ENCODE results near the gene MARVELD2.
"Not testable (repeated sequence)": the region's sequence is repeated elsewhere in the genome, so short reads cannot be mapped to it uniquely, and the experiment has no call there.

MARVELD2 gene, protein sequence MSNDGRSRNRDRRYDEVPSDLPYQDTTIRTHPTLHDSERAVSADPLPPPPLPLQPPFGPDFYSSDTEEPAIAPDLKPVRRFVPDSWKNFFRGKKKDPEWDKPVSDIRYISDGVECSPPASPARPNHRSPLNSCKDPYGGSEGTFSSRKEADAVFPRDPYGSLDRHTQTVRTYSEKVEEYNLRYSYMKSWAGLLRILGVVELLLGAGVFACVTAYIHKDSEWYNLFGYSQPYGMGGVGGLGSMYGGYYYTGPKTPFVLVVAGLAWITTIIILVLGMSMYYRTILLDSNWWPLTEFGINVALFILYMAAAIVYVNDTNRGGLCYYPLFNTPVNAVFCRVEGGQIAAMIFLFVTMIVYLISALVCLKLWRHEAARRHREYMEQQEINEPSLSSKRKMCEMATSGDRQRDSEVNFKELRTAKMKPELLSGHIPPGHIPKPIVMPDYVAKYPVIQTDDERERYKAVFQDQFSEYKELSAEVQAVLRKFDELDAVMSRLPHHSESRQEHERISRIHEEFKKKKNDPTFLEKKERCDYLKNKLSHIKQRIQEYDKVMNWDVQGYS

DNA sequence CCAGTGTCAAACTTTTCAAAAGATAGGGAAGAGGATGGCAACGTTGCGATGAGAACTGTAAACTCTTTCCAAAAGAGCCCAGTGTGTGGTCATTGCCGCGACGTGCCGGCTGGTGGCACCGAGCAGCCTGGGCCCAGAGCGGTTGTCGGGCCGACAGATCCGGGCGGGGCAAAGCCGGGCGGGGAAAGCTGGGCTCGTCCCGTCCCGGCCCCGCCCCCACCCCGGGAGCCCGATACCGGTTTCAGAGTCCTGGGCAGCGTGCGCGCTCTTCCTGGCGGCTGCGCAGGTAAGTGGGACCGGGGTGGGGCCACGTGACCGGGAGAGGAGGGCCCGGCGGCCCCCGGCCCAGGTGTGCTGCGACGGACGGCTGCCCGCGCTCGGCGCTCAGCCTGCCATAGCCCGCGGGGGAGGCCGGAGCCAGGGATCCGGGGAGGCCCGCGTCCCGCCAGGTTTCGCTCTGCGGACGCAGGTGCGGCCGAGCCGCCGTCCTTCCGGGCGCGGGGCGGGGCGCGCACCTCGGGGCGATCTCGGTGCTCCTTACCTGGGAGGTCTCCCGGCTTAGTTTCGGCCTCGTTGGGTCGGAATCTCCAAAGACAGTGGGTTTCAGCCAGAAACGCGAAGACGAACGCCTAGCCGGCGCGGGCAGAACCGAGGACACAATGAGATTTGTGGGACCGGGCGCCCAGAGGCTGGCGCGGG, at the start of gene MARVELD2:
Gene MARVELD2 (plus strand): TSS at position 232 of the 699 bp plus-strand sequence. CDS start 4,270 bp downstream, outside the sequence.
- peak; percentile 49 for DNase-seq

DNA sequence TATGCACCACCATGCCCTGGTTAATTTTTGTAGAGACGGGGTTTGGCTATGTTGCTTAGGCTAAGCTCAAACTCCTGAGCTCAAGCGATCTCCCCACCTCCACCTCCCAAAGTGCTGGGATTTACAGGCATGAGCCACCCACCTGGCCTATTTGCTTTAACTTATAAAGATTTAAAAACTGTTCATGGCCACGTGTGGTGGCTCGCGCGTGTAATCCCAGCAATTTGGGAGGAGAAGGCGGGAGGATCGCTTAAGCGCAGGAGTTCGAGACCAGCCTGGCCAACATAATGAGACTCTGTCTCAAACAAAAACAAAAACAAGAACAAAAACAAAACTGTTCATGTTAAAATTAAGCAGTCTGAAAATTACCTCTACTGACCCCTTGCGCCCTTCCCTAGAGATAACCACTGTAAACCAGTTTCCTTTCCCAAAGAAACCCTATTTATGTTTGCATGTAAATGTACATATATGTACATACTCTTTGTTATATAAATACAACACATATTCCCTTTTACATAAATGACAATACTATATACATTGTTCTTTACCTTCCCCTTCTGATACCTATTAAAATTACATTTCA, 47.1 kb upstream of the MARVELD2 start:
- DNase-seq: no peak

DNA sequence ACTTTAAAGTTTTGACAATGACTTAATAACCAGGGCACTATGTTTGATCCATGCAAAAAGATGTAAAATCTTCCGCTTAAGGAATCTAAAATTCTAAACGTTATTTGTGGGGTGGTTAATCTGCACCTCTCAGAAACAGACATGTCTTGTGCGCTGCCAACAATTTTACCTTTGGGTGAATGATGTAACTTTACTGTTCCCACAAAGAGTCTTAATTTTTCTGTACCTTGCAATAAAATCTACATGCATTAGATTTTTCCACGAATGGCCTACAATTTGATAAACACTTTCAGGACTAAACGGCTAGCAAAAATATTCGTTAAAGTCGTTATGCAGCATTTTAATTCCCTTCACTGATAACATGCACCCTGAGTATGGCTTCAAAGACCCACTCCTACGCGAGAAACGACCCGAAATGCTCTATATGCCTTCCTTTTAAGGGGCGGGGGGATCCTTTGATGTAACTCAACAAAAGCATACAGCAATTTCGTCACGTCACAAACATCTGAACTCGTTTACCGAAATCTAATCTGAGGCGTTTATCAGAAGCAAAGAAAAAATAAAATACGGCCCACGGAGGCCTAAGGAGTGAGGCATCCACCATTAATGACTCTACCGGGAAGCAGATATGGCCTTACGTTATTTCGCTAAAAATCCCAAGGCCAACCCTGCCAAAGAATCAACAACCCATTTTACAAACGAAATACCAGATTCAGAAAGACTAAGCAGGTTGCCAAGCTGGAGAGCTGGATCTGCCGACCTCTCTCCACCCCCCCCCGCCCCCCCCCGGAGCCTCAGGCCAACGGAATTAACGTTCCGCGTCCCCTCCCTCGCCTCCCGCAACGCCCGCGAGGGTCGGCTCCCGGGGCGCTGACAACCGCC, 46.2 kb upstream of the MARVELD2 start:
- peak; percentile 59 for DNase-seq

DNA sequence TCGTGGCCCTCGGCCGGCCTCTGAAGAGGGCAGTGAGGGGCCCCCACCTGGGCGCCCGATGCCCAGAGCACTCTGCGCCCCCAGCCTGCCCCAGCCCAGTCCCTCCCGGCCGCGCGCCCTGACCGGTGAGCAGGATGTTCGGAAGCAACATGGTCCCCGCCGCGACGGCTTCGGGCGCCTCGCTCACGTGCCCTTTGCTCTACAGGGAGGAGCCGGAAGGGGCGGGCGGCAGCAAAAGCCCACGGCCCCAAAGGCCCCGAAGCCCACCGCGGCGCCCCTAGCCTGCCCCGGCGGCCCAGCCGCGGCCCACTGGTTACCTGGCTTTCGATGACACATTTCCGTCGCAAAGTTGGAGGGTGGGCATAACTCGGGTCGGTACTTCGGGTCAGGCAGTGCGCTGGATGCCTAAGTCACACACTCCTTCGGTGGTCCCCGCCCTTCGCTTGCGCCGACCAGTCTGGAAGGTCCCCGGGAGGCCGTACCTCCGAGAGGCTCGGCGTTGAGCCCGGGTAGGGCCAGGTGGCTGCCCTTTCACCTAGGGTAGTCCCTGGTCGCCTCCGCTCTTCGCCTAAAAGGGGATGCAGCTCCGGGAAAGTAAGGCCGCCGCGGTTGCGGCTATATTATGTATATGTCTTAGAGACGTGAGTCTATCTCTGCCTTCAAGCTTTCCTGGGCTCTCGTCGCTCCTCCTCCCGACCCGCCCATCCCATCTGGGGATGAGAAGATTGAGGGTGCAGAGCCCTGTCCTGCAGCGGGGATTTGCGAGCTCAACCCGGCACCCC, 45.4 kb upstream of the MARVELD2 start, which contains the start of the genes AK6, RAD17 and TAF9:
Gene AK6 (minus strand): TSS at position 181 of the 782 bp plus-strand sequence. CDS start 30 bp downstream, at position 151.
Gene RAD17 (plus strand): TSS at position 479 of the 782 bp plus-strand sequence. CDS start 2,391 bp downstream, outside the sequence.
Gene TAF9 (minus strand): TSS at position 181 of the 782 bp plus-strand sequence. CDS start 3,783 bp downstream, outside the sequence.
- peak; percentile 91 for DNase-seq

DNA sequence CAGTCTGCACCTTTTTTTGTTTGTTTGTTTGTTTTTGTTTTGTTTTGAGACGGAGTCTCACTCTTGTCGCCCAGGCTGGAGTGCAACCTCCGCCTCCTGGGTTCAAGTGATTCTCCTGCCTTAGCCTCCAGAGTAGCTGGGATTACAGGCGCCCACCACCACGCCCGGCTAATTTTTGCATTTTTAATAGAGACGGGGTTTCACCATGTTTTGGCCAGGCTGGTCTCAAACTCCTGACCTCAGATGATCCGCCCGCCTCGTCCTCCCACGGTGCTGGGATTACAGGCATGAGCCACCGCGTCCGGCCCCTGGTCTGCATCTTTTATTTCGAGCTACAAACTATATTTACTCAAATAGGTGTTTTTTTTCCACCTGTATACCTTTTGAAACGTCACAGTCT, 44.6 kb upstream of the MARVELD2 start:
- not testable (repeated sequence) for DNase-seq

DNA sequence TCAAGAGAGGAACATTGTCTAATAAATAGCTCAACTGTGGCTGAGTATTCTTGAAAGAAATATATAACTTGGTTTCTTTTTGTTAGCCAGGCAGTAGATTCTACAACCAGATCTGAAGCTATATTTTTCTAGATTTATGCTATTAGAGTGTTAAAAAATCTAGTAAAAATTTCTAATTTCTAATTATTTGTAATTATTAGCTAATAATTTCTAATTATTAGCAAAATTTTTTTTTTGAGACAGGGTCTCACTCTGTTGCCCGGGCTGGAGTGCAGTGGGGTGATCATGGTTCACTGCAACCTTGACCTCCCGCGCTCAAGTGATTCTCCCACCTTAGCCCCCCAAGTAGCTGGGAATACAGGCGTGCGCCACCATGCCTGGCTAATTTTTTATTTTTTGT, 42.5 kb upstream of the MARVELD2 start:
- no peak for DNase-seq

DNA sequence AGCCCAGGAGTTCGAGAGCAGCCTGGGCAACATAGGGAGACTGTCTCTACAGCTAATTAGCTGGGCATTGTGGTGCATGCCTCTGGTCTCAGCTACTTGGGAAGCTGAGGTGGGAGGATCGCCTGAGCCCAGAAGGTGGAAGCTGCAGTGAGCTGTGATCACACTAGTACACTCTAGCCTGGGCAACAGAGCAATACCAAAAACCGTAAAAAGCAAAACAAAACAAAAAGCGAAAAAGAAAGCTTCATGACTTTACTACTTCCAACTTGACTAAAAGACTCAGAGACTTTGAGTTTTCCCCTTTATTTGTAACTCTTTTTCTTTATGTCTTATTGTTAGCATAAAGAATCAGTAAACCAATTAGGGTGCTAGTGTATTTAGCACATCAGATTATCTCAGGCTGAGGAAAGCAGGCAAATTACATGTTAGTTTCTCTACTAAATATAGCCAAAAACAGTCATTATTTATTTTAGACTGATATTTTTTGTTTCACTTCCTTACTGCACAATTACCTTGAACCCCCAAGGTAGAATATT, 39.9 kb upstream of the MARVELD2 start:
- no peak for DNase-seq

DNA sequence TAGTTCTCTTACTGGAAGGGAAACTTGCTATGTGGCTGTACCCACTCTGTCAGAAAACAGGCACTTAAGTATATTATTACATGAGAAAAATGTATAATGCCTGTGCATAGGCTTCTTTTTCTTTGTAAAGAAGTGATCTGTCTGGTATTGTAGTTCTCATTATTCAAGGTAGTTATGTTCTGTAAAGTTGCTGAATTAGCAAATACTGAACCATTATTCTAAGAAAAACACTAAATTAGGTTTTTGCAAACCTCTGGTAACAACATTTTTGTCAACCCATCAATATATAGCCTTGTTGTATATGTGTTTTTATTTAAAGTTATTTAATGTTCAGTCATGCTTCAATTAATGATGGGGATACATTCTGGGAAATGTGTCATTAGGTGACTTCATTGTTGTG, 36.5 kb upstream of the MARVELD2 start:
- DNase-seq: no peak

DNA sequence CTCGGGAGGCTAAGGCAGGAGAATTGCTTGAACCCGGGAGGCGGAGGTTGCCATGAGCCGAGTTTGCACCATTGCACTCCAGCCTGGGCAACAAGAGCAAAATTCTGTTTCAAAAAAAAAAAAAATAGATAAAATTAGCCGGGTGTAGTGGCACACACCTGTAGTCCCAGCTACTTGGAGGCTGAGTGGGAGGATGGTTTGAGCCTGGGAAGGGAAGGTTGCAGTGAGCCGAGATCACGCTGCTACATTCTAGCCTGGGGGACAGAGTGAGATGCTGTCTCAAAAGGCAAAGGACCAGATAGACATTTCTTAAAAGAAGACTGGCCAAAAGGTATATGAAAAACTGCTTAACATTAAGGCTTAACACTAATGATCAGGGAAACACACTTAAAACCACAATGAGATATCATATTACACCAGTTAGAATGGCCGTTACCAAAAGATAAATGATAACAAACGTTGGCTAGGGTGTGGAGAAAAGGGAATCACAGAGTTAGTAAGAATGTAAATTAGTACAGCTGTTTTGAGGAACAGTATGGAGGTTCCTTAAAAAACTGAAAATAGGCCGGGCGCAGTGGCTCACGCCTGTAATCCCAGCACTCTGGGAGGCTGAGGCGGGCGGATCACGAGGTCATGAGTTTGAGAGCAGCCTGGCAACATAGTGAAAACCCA, 10.1 kb upstream of the MARVELD2 start:
- DNase-seq: no peak

DNA sequence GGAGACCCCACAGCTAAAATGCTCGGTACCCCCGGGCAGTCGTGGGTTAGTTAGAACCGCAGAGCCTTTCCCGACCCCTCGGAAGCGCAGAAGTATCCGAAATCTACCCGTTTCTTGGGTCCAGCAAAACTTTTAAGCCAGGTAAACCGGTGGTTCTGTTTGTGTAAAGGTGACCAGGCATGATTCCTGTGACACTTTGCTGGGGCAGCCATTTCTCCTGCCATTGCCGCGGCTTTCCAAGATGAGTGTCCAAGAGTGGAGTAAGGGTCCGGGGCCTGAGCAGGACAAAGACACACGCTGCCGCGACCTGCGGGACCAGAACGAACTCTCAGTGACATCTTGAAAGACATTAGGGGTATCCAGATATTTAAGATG, 655 bp downstream of the MARVELD2 start:
- no peak for DNase-seq

DNA sequence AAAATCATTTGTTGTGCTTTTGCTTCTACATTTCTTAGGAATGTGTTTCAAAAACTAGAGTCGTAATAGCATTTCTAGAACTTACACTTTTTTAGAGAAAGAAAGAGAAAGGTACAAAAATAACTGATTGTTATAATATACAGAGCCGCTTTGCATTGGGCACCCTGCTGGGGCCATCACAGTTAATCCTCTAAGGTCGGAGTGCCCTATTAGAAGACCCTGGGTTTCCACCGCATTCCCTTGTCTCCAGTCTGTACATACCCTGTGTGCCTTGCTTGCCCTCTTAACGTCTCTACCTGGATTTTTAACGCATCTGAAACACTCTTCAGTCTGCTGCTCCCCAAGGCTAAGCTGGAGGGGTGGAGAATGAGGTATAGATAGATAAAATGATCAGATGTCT, 1.3 kb downstream of the MARVELD2 start:
- no peak for DNase-seq

DNA sequence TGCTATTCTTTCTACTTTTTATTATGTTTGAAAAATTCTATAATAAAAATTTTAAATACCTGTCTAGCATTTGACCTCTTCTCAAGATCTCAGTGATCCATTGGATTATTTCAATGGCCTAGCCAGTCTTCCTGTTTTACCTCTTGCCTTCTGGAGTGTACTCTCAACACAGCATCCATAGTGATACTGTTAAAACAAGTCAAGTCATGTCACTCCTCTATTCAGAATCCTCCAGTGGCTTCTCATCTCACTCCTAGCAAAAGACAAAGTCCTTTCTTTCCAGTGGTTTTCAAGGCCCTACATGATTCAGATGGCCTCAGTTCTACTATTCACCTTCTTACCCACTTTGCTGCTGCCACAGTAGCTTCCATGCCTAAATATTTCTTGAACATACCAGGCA, 1.8 kb downstream of the MARVELD2 start:
- DNase-seq: no peak

DNA sequence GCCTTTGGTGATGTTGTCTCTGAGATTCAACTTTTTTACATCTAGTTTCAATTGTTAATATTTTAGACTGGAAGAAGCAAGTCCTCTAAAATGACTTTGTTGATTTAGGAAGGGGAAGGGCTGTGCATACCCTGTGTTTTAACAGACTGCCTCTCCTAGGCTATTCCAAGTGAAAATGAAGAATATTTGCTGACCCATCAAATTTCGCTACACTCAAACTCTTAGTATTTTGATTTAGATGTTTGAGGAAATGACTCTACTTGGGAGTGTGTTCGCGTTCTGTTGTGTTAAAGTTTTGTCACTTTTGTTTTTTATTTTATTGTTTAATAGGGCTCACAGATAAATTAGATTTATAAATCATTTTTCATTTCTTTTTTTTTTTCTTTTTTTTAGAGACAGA, 3.6 kb downstream of the MARVELD2 start:
- no peak for DNase-seq

DNA sequence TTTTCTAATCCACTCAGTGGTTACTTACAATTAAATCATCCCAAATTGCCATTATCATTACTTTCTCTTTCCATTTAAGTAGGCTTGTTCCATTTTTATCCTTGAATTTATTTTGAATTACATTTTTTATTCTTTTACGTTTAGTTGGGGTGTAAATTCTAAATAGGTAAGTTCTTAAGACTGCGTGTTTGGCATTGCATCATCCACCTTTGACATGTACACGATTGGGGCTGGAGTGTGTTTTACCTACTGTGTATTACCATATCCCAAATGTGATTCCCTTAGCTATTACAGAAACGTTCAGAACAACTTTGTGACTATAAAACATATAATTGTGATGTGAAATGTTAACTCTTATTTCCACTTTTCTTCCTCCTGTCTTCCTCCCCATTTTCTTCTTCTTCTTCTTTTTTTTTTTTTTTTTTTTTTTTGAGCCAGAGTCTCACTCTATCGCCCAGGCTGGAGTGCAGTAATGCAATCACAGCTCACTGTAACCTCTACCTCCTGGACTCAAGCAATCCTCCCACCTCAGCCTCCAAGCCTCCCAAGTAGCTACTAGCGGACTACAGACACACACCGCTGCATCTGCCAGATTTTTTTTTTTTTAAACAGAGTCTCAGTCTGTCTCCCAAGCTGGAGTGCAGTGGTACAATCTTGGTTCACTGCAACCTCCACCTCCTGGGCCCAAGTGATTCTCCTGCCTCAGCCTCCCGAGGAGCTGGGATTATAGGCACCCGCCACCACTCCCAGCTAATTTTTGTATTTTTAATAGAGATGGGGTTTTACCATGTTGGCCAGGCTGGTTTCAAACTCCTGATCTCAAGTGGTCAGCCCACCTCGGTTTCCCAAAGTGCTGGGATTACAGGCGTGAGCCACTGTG, 16.7 kb downstream of the MARVELD2 start:
- no peak for DNase-seq

DNA sequence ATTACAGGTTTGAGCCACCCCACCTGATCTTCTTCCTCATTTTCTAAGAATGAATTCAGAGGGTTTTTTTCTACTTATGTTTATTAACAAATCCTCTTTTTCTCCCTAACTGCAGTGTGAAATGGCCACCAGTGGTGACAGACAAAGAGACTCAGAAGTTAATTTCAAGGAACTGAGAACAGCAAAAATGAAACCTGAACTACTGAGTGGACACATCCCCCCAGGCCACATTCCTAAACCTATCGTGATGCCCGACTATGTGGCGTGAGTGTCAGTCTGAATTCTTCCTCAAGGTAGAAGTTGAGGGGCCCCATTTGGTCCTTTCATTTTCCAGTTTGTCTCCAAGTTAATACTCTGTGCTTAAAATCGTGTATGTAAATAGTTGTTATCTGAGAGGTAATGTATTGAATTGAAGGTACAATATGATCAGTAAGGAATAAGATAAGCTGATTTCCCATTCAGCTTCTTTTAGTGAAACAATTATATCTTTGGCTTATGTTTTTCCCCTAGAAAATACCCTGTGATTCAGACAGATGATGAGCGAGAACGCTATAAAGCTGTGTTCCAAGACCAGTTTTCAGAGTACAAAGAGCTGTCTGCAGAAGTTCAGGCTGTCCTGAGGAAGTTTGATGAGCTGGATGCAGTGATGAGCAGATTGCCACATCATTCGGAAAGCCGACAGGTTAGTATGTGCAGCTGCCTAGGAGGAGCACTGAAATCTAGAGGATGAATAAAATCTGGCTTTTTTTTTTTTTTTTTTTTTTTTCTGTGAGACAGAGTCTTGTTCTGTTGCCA, 17.7 kb downstream of the MARVELD2 start:
- DNase-seq: no peak

DNA sequence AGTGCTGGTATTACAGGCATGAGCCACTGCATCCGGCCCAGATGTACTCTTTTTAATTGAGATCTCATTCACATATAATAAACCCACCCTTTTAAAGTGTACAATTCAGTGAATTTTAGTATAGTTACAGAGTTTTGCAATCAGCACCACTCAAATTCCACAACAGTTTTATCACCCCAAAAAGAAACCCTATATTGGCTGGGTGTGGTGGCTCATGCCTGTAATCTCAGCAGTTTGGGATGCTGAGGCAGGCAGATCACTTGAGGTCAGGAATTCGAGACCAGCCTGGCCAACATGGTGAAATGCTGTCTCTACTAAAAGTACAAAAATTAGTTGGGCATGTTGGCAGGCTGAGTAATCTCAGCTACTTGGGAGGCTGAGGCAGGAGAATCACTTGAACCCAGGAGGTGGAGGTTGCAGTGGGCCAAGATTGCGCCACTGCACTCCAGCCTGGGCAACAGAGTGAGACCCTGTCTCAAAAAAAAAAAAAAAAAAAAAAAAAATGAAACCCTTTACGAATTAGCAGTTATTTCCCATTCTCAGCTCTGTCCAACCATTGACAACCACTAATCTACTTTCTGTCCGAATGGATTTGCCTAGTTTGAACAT, 20.5 kb downstream of the MARVELD2 start:
- DNase-seq: not testable (repeated sequence)

DNA sequence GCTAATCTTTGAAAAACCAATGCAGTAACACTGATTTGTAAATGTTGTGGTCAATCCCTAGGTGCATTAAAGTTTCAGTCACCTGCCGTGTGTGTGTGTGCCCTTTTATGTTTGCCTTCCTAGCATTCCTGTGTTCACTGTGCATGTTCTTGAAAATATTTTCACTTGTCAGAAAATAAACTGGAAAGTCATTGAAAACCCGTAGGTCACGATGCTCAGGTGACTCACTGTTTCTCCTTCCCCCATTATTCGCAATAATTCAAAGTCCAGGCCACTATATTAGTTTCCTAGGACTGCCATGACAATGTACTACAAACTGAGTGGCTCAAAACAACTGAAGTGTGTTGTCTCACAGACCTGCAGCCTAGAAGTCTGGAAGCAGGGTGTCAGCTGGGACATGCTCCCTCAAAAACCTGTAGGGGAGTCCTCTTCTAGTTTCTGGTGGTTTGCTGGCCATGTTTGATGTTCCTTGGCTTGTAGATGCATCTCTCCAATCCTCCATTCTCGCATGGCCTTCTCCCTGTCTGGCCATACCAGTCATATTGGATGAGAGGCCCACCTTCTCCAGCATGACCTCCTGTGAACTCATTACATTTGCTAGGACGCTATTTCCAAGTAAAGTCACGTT, 29.3 kb downstream of the MARVELD2 start:
- no peak for DNase-seq

DNA sequence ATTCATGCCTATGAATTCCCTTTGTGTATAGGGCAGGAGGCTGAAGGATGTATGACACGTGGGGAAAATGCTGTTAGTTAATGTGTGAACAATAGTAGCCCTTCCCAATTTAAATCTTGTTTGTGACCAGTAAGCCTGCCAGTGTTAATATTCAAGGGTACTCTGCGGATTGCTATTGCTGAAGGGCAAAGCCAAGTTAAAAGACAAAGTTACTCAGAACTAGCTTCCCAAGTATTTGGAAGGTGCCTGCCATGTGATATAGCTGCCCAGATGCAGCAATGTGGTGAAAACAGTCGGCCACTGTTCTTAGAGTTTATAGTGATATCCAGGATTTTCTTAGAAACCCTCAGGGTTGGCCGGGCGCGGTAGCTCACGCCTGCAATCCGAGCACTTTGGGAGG, 34.6 kb downstream of the MARVELD2 start:
- DNase-seq: no peak
